Activated T-cell treated with anti-CD3 and anti-CD28 coated beads, Interleukin-2, amount 50 U/mL, for 24 hours (primary cell): ENCODE data around the gene GSC.
"Not testable (repeated sequence)": the region's sequence is repeated elsewhere in the genome, so short reads cannot be mapped to it uniquely, and the experiment has no call there.

Source experiments
- DNase-seq: peaks from one replicate; pipeline ENCODE4 v3.0.0-alpha.2; 2020
- H3K27ac Mint-ChIP-seq: 2 replicates; pipeline ENCODE4 v1.8.0; 2020; ENCODE audit warnings: mild to moderate bottlenecking, mixed read lengths
- H3K27me3 Mint-ChIP-seq: 2 replicates; pipeline ENCODE4 v1.8.0; 2020; ENCODE audit warnings: mixed read lengths
- H3K36me3 Mint-ChIP-seq: 2 replicates; pipeline ENCODE4 v1.8.0; 2020; ENCODE audit warnings: low read depth, mixed read lengths
- H3K4me1 Mint-ChIP-seq: 2 replicates; pipeline ENCODE4 v1.8.0; 2020; ENCODE audit warnings: low read depth, mixed read lengths
- H3K4me3 Mint-ChIP-seq: 2 replicates; pipeline ENCODE4 v1.8.0; 2020; ENCODE audit warnings: mild to moderate bottlenecking, moderate library complexity, mixed read lengths
- H3K9me3 Mint-ChIP-seq: 2 replicates; pipeline ENCODE4 v1.8.0; 2020; ENCODE audit warnings: mixed read lengths

The GSC gene

GRCh38 chr14:94762431-94762830 is 7.5 kb downstream of the GSC start:
- no peak overlapping the region for H3K4me3 Mint-ChIP-seq
- H3K9me3 Mint-ChIP-seq = no peaks in the 10 kb centered on the region
- no peaks in the 10 kb centered on the region for H3K36me3 Mint-ChIP-seq
- no peak for DNase-seq
- H3K27ac Mint-ChIP-seq = no peak overlapping the region
- H3K27me3 Mint-ChIP-seq = peaks cover 70% of the 10 kb centered on the region
- H3K4me1 Mint-ChIP-seq = no peaks in the 10 kb centered on the region

- peaks cover 65% of the 10 kb centered on the region for H3K27me3 Mint-ChIP-seq
These were observed 7.9 kb downstream of the GSC start for GRCh38 chr14:94761997-94762377.

GRCh38 chr14:94761348-94761996 is 8.4 kb downstream of the GSC start:
- Mint-ChIP-seq H3K36me3 (no peaks in the 10 kb centered on the region), H3K9me3 (no peaks in the 10 kb centered on the region), H3K27ac (no peak overlapping the region), H3K27me3 (peaks cover 63% of the 10 kb centered on the region), H3K4me1 (no peaks in the 10 kb centered on the region), H3K4me3 (no peak overlapping the region)
- DNase-seq = no peak

More at GRCh38 chr14:94761997-94762377, 7.9 kb downstream of the GSC start:
- H3K4me1 Mint-ChIP-seq = no peaks in the 10 kb centered on the region
- DNase-seq = no peak
- H3K4me3 Mint-ChIP-seq = no peak overlapping the region
- H3K27ac Mint-ChIP-seq = no peak overlapping the region
- H3K9me3 Mint-ChIP-seq = no peaks in the 10 kb centered on the region
- no peaks in the 10 kb centered on the region for H3K36me3 Mint-ChIP-seq

GRCh38 chr14:94756310-94756882 is 13.5 kb downstream of the GSC start:
- Mint-ChIP-seq H3K4me1 (no peaks in the 10 kb centered on the region), H3K27ac (no peak overlapping the region), H3K4me3 (no peak overlapping the region), H3K9me3 (no peaks in the 10 kb centered on the region), H3K36me3 (no peaks in the 10 kb centered on the region), H3K27me3 (peaks cover 17% of the 10 kb centered on the region)
- DNase-seq = no peak

- Mint-ChIP-seq H3K27ac (no peak overlapping the region), H3K27me3 (peaks cover 12% of the 10 kb centered on the region), H3K4me1 (no peaks in the 10 kb centered on the region)
These were observed 15.4 kb downstream of the GSC start for GRCh38 chr14:94754391-94754942.

GRCh38 chr14:94752591-94753436 is 17.1 kb downstream of the GSC start:
- no peak overlapping the region for H3K27ac Mint-ChIP-seq

More at GRCh38 chr14:94754391-94754942, 15.4 kb downstream of the GSC start:
- no peak for DNase-seq
- H3K36me3 Mint-ChIP-seq = no peaks in the 10 kb centered on the region
- no peak overlapping the region for H3K4me3 Mint-ChIP-seq
- H3K9me3 Mint-ChIP-seq = no peaks in the 10 kb centered on the region

GRCh38 chr14:94751956-94752355 is 18.0 kb downstream of the GSC start:
- Mint-ChIP-seq H3K27ac (no peak overlapping the region), H3K9me3 (no peaks in the 10 kb centered on the region), H3K27me3 (peaks cover 5% of the 10 kb centered on the region), H3K4me3 (no peak overlapping the region), H3K36me3 (no peaks in the 10 kb centered on the region), H3K4me1 (no peaks in the 10 kb centered on the region)
- no peak for DNase-seq

More at GRCh38 chr14:94752591-94753436, 17.1 kb downstream of the GSC start:
- Mint-ChIP-seq H3K36me3 (no peaks in the 10 kb centered on the region), H3K4me1 (no peaks in the 10 kb centered on the region), H3K9me3 (no peaks in the 10 kb centered on the region), H3K4me3 (no peak overlapping the region), H3K27me3 (peaks cover 5% of the 10 kb centered on the region)
- DNase-seq = no peak

GRCh38 chr14:94751321-94751720 is 18.6 kb downstream of the GSC start:
- H3K4me3 Mint-ChIP-seq = no peak overlapping the region
- H3K9me3 Mint-ChIP-seq = no peaks in the 10 kb centered on the region
- DNase-seq = no peak
- H3K27me3 Mint-ChIP-seq = peaks cover 2% of the 10 kb centered on the region
- no peak overlapping the region for H3K27ac Mint-ChIP-seq
- H3K36me3 Mint-ChIP-seq = no peaks in the 10 kb centered on the region
- no peaks in the 10 kb centered on the region for H3K4me1 Mint-ChIP-seq

GRCh38 chr14:94750371-94750770 is 19.5 kb downstream of the GSC start:
- no peaks in the 10 kb centered on the region for H3K9me3 Mint-ChIP-seq
- no peaks in the 10 kb centered on the region for H3K4me1 Mint-ChIP-seq
- no peak for DNase-seq
- H3K27ac Mint-ChIP-seq = no peak overlapping the region
- H3K36me3 Mint-ChIP-seq = no peaks in the 10 kb centered on the region
- no peak overlapping the region for H3K4me3 Mint-ChIP-seq
- peaks cover 2% of the 10 kb centered on the region for H3K27me3 Mint-ChIP-seq

GRCh38 chr14:94748667-94749347 is 21.1 kb downstream of the GSC start:
- H3K36me3 Mint-ChIP-seq = no peaks in the 10 kb centered on the region

GRCh38 chr14:94747739-94748138 is 22.2 kb downstream of the GSC start:
- H3K4me1 Mint-ChIP-seq = no peaks in the 10 kb centered on the region
- H3K4me3 Mint-ChIP-seq = no peak overlapping the region
- no peaks in the 10 kb centered on the region for H3K9me3 Mint-ChIP-seq
- DNase-seq = no peak
- peaks cover 10% of the 10 kb centered on the region for H3K27me3 Mint-ChIP-seq
- no peaks in the 10 kb centered on the region for H3K36me3 Mint-ChIP-seq
- H3K27ac Mint-ChIP-seq = no peak overlapping the region

More at GRCh38 chr14:94748667-94749347, 21.1 kb downstream of the GSC start:
- no peak for DNase-seq
- no peak overlapping the region for H3K27ac Mint-ChIP-seq
- no peaks in the 10 kb centered on the region for H3K9me3 Mint-ChIP-seq
- H3K27me3 Mint-ChIP-seq = peaks cover 3% of the 10 kb centered on the region
- no peaks in the 10 kb centered on the region for H3K4me1 Mint-ChIP-seq
- H3K4me3 Mint-ChIP-seq = no peak overlapping the region

GRCh38 chr14:94747153-94747552 is 22.8 kb downstream of the GSC start:
- H3K27ac Mint-ChIP-seq, DNase-seq, H3K36me3 Mint-ChIP-seq, H3K4me1 Mint-ChIP-seq, H3K4me3 Mint-ChIP-seq, H3K9me3 Mint-ChIP-seq: not testable (repeated sequence)
- peaks cover 11% of the 10 kb centered on the region for H3K27me3 Mint-ChIP-seq

GRCh38 chr14:94746131-94746530 is 23.8 kb downstream of the GSC start:
- no peak for DNase-seq
- Mint-ChIP-seq H3K36me3 (no peaks in the 10 kb centered on the region), H3K4me3 (no peak overlapping the region), H3K4me1 (no peaks in the 10 kb centered on the region), H3K27me3 (peaks cover 19% of the 10 kb centered on the region), H3K9me3 (no peaks in the 10 kb centered on the region), H3K27ac (no peak overlapping the region)

- Mint-ChIP-seq H3K27me3 (peaks cover 26% of the 10 kb centered on the region), H3K4me3 (no peak overlapping the region), H3K27ac (no peak overlapping the region), H3K36me3 (no peaks in the 10 kb centered on the region), H3K9me3 (no peaks in the 10 kb centered on the region), H3K4me1 (no peaks in the 10 kb centered on the region)
- no peak for DNase-seq
These were observed 31.2 kb downstream of the GSC start for GRCh38 chr14:94738751-94739150.
